Astrocyte of the spinal cord (primary cell): Measurements from ENCODE around the gene ARPC5.
"Not testable (repeated sequence)": the region's sequence is repeated elsewhere in the genome, so short reads cannot be mapped to it uniquely, and the experiment has no call there.

Source experiments
- DNase-seq: peaks from one replicate; pipeline ENCODE4 v3.0.0; 2011; ENCODE audit warnings: low read depth, low spot score
- H3K4me3 ChIP-seq: 2 replicates; pipeline ENCODE4 v1.5.1; 2011; ENCODE audit warnings: low read depth, mild to moderate bottlenecking, low read length, moderate library complexity
- in situ Hi-C: cut with HindIII; loops from 2 replicates; pipeline ENCODE4 v1.10.0; 2017; ENCODE audit warnings: low sequenced_read_pairs
- TF ChIP-seq, protein P1 (sequence below): IDR thresholded peaks from 2 replicates; pipeline ENCODE4 v1.5.1; 2012; ENCODE audit warnings: low read depth, mild to moderate bottlenecking, low read length, inconsistent platforms

ARPC5 gene

DNA sequence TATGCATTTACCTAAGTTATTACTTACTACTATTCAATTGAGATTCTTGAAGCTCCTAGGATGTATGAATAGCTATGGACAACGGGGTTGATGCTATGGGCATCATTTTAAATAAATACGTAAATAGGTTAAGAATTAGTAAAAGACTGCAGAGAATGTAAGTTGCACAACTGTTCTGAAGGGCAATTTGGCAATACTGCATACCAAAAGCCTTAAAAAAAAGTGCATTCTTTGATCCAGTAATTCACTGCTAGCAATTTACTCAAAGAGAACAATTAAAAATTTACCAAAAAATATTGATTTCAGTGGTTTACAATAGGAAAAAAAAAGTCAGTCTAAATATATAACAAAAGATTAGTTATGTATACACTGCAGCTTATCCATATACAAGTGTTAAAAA lies 3.5 kb downstream of the ARPC5 start:
- DNase-seq, result no peak
- H3K4me3 ChIP-seq, result peak overlapping the region; percentile 92
- in situ Hi-C loops, result no loop called here
- TF ChIP-seq, protein P1, sequence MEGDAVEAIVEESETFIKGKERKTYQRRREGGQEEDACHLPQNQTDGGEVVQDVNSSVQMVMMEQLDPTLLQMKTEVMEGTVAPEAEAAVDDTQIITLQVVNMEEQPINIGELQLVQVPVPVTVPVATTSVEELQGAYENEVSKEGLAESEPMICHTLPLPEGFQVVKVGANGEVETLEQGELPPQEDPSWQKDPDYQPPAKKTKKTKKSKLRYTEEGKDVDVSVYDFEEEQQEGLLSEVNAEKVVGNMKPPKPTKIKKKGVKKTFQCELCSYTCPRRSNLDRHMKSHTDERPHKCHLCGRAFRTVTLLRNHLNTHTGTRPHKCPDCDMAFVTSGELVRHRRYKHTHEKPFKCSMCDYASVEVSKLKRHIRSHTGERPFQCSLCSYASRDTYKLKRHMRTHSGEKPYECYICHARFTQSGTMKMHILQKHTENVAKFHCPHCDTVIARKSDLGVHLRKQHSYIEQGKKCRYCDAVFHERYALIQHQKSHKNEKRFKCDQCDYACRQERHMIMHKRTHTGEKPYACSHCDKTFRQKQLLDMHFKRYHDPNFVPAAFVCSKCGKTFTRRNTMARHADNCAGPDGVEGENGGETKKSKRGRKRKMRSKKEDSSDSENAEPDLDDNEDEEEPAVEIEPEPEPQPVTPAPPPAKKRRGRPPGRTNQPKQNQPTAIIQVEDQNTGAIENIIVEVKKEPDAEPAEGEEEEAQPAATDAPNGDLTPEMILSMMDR, result no peak

DNA sequence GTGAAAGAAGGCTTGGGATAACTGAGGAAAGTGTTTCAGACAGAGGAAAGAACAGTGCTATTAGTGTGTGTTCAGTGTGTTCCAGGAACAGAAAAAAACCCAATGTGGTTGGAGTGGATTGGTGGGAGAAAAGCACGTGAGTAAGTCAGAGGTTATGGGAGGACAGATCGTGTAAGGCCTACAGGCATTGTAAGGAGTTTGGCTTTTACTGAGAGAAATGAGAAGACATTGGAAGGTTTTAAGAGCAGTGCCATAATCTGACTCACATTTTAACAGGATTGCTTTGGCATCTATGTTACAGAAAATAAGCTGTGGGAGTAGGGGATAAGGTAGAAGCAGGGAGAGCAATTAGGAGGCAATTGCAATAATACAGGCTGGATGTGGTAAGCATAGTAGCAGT lies 4.8 kb downstream of the ARPC5 start:
- no peak for DNase-seq
- TF ChIP-seq, protein P1, result no peak
- in situ Hi-C loops, result no loop called here
- no peak overlapping the region for H3K4me3 ChIP-seq

DNA sequence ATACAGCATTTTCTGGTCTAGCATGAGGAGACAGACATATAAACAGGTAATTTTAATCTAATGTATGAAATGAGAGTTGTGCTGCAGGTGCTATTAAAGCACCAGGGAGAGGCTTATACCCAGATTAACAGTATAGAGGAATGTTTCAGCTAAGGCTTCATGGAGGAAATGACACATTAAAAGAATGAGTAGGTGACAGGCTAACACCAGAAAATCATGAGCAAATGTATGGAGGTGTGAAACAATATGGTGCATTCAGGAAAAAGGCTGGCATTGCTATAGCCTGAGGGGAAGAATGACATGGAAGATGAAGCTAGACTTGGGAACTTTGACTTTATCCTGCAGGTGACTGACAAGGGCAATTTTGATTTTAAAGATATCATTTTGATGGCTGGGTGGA lies 7.0 kb downstream of the ARPC5 start:
- TF ChIP-seq, protein P1, result no peak
- DNase-seq, result no peak
- H3K4me3 ChIP-seq, result no peak overlapping the region
- in situ Hi-C loops, result no loop called here

GRCh38 chr1:183626236-183626635 lies 9.3 kb downstream of the ARPC5 start:
- in situ Hi-C loops, DNase-seq, H3K4me3 ChIP-seq: not testable (repeated sequence)

DNA sequence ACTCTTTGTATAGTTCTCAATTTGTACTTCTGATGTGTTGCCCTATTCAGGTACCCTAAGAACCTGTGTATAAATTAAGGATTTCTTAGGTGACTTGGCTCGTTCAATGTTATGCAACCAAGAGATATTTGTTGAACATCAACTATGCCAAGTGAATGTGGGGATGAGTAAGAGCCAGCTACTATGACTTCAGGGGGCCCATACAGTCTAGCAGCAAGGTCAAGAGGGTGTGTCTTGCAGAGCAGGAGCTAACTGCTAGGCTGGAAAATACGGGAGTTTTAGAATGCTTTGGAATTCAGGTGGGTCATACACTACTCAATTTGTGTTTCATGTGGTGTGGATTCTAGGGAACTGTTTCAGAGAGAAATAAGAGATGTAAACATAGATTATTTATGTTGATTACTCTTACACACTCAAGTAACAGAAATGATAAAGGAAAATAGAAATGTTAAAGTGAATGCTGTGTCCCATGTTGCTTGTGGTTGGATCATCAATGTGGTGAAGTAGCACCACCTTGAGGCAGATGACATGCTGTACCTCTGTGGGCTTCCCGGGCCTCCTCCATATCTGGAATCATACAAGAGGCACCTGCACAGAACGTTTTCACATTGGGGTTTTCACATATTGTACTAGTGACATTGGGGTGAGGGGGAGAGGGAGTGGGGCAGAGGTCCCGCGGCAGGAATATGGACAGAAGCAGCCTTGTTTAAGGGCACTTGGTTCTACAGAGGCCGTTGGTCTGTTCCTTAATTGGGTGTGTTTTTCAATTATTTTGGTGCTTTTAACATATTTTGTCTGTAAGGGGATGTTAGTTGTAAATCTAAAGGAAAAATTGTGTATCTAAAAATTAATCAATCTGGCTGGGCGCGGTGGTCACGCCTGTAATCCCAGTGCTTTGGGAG lies 12.4 kb downstream of the ARPC5 start:
- peak; percentile 65 for DNase-seq
- TF ChIP-seq, protein P1, result peak; percentile 72
- in situ Hi-C loops, result no loop called here
- no peak overlapping the region for H3K4me3 ChIP-seq

GRCh38 chr1:183622013-183622412 lies 13.6 kb downstream of the ARPC5 start:
- no peak overlapping the region for H3K4me3 ChIP-seq
- DNase-seq, result no peak
- TF ChIP-seq, protein P1, result no peak
- in situ Hi-C loops, result no loop called here

DNA sequence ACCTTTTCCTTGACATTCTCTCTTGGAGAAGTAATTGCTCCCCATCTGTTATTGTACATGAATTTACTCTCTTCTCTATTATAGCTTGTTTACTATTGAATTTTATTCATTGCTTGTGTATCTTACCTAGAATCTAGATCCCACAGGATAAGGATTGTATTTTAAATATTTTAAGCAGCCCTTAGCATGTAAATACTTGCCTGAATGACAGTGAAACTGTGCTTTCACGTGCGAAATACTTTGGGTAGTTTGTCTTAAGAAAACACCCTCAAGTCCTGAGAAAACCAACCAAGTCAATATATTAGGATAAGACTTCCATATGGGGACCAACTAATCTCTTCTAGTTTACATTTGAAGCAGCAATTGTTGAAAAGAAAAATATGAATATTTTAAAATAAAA lies 15.3 kb downstream of the ARPC5 start:
- H3K4me3 ChIP-seq, result no peak overlapping the region
- in situ Hi-C loops, result no loop called here
- no peak for DNase-seq
- TF ChIP-seq, protein P1, result no peak
